GM12865 (cell line): ENCODE measurements around the gene CYLD.
A peak's percentile ranks its signal among the peaks of the same experiment; 100 is the strongest.

Source experiments
- DNase-seq: peaks from one replicate; pipeline ENCODE4 v3.0.0; 2010; ENCODE audit warnings: low read depth
- H3K4me3 ChIP-seq: 2 replicates; pipeline ENCODE4 v1.5.1; 2011; ENCODE audit warnings: mild to moderate bottlenecking, low read depth, low read length, control low read depth
- CTCF ChIP-seq: IDR thresholded peaks from 2 replicates; pipeline ENCODE4 v1.5.1; 2011; ENCODE audit warnings: low read length, control low read depth, low read depth, inconsistent platforms; ENCODE audit not compliant: insufficient read depth; ENCODE audit errors: missing control alignments

The CYLD gene

DNA sequence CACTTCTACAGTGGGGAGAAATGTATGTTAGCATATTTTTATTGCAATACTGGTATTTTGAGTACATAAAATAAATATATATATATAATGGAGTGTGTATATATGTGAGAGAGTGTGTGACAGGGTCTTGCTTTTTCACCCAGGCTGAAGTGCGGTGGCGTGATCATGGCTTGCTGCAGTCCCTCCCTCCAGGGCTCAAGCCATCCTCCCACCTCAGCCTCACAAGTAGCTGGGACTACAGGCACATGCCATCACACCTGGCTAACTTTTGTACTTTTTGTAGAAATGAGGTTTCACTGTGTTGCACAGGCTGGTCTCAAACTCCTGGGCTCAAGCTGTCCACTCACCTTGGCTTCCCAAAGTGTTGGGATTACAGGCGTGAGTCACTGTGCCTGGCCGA lies 4.1 kb downstream of the CYLD start:
- no peak for DNase-seq
- H3K4me3 ChIP-seq, result no peak overlapping the region
- TF ChIP-seq CTCF, result no peak

- H3K4me3 ChIP-seq, result peak overlapping the region; percentile 42
- TF ChIP-seq CTCF, result peak; percentile 34
- peak; percentile 66 for DNase-seq
Observed at GRCh38 chr16:50747207-50747956, 5.5 kb downstream of the CYLD start.

GRCh38 chr16:50751528-50751927 lies 9.6 kb downstream of the CYLD start:
- DNase-seq, result no peak
- no peak for TF ChIP-seq CTCF
- H3K4me3 ChIP-seq, result no peak overlapping the region

DNA sequence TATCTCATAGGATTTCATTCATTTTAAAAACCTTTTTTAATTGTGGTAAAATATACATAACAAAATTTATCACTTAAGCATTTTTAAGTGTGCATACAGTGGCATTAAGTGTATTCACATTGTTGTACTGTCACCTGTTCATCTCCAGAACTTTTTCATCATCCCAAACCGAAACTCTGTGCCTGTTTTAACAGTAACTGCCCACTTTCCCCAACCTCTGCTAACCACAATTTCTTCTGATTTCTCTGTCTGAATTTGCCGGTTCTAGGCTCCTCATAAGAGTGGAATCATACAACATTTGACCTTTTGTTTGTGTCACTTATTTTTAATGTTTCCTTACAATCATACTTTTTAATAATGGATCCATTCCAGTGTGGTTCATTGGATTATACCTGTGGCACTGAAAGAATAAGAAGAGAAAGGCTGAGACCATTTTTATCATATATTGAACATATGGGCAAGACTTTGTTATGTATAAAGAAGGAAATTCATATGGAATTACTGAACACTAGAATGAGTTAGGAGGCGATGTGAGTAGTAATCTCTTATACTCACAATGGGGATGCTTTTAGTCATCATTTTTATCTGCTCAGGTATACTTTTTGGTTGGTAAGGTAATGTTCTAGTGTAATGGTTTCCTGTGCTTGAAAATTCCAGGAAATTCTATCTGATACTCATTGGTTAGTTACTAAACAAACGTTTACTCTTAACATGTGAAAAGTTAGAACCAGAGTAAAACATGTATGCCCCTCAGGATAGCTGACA lies 10.8 kb downstream of the CYLD start:
- H3K4me3 ChIP-seq, result no peak overlapping the region
- DNase-seq, result no peak
- no peak for TF ChIP-seq CTCF

DNA sequence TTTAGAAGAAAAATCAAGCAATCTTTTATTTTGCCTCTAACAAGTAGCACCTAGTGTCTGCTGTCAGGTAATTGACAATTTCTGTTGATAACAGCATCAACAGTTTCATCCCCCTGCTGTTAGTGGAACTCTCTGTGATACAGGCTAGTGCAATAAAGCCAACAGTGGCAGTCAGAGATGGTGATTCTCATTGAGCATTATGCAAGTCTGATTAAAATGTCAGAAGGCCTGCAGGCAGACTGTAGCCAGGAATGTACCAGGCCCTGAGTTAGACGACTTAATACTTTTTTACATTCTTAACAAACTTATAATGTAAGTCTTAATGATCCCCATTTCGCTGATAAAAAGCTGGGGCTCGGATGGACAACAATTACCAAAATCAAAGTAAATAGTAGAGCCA lies 14.6 kb downstream of the CYLD start:
- TF ChIP-seq CTCF, result no peak
- H3K4me3 ChIP-seq, result no peak overlapping the region
- no peak for DNase-seq

- no peak for DNase-seq
Observed at GRCh38 chr16:50761267-50761666, 19.4 kb downstream of the CYLD start.

More at GRCh38 chr16:50761267-50761666, 19.4 kb downstream of the CYLD start:
- TF ChIP-seq CTCF, result no peak
- H3K4me3 ChIP-seq, result no peak overlapping the region
